KOPT-K1 (cell line): Measurements from ENCODE around the gene IGF2R.

Source experiments
- H3K27ac ChIP-seq: fragments of 200-600 bp; sonication (generic); 2 replicates; pipeline ENCODE4 v1.5.1; 2016; ENCODE audit warnings: antibody characterized with exemption, mild to moderate bottlenecking, low read depth, low read length; ENCODE audit not compliant: poor library complexity, severe bottlenecking
- H3K36me3 ChIP-seq: fragments of 200-600 bp; sonication (generic); 2 replicates; pipeline ENCODE4 v1.5.1; 2017; ENCODE audit warnings: antibody characterized with exemption, mild to moderate bottlenecking, low read length, moderate library complexity; ENCODE audit not compliant: insufficient read depth
- H3K9me3 ChIP-seq: fragments of 200-600 bp; sonication (generic); 2 replicates; pipeline ENCODE4 v1.5.1; 2017; ENCODE audit warnings: antibody characterized with exemption, low read length, mild to moderate bottlenecking; ENCODE audit not compliant: insufficient read depth, poor library complexity, severe bottlenecking

Gene IGF2R

GRCh38 chr6:159943968-159944598 lies 24.8 kb upstream of the IGF2R start:
- H3K36me3 ChIP-seq: no peaks in the 10 kb centered on the region
- no peak overlapping the region for H3K27ac ChIP-seq
- peaks cover 22% of the 10 kb centered on the region for H3K9me3 ChIP-seq

- Histone ChIP-seq H3K36me3 (no peaks in the 10 kb centered on the region), H3K27ac (no peak overlapping the region), H3K9me3 (peaks cover 22% of the 10 kb centered on the region)
Measured at GRCh38 chr6:159945801-159946392, 23.0 kb upstream of the IGF2R start.

GRCh38 chr6:159946912-159947311 lies 22.0 kb upstream of the IGF2R start:
- Histone ChIP-seq H3K9me3 (peaks cover 22% of the 10 kb centered on the region), H3K36me3 (no peaks in the 10 kb centered on the region), H3K27ac (no peak overlapping the region)

GRCh38 chr6:159948199-159948598 lies 20.7 kb upstream of the IGF2R start:
- peaks cover 21% of the 10 kb centered on the region for H3K9me3 ChIP-seq
- no peak overlapping the region for H3K27ac ChIP-seq
- no peaks in the 10 kb centered on the region for H3K36me3 ChIP-seq

- no peak overlapping the region for H3K27ac ChIP-seq
- no peaks in the 10 kb centered on the region for H3K9me3 ChIP-seq
- no peaks in the 10 kb centered on the region for H3K36me3 ChIP-seq
Measured at GRCh38 chr6:159951772-159952171, 17.1 kb upstream of the IGF2R start.

- Histone ChIP-seq H3K9me3 (no peaks in the 10 kb centered on the region), H3K27ac (no peak overlapping the region), H3K36me3 (no peaks in the 10 kb centered on the region)
Measured at GRCh38 chr6:159952289-159953005, 16.4 kb upstream of the IGF2R start.

GRCh38 chr6:159953091-159953601 lies 15.7 kb upstream of the IGF2R start:
- no peaks in the 10 kb centered on the region for H3K36me3 ChIP-seq
- H3K9me3 ChIP-seq: no peaks in the 10 kb centered on the region
- no peak overlapping the region for H3K27ac ChIP-seq

- H3K9me3 ChIP-seq: no peaks in the 10 kb centered on the region
- H3K27ac ChIP-seq: no peak overlapping the region
- no peaks in the 10 kb centered on the region for H3K36me3 ChIP-seq
Measured at GRCh38 chr6:159955945-159956361, 12.9 kb upstream of the IGF2R start.

- H3K27ac ChIP-seq: no peak overlapping the region
- H3K9me3 ChIP-seq: no peaks in the 10 kb centered on the region
- no peaks in the 10 kb centered on the region for H3K36me3 ChIP-seq
Measured at GRCh38 chr6:159957071-159957673, 11.7 kb upstream of the IGF2R start.

- H3K9me3 ChIP-seq: no peaks in the 10 kb centered on the region
- no peaks in the 10 kb centered on the region for H3K36me3 ChIP-seq
- H3K27ac ChIP-seq: no peak overlapping the region
Measured at GRCh38 chr6:159959165-159959975, 9.5 kb upstream of the IGF2R start.

- no peak overlapping the region for H3K27ac ChIP-seq
- H3K36me3 ChIP-seq: no peaks in the 10 kb centered on the region
Measured at GRCh38 chr6:159959976-159960384, 8.9 kb upstream of the IGF2R start.

GRCh38 chr6:159960485-159960884 lies 8.4 kb upstream of the IGF2R start:
- H3K36me3 ChIP-seq: no peaks in the 10 kb centered on the region
- no peaks in the 10 kb centered on the region for H3K9me3 ChIP-seq
- no peak overlapping the region for H3K27ac ChIP-seq

More at GRCh38 chr6:159959976-159960384, 8.9 kb upstream of the IGF2R start:
- no peaks in the 10 kb centered on the region for H3K9me3 ChIP-seq

- H3K36me3 ChIP-seq: no peaks in the 10 kb centered on the region
- no peaks in the 10 kb centered on the region for H3K9me3 ChIP-seq
- H3K27ac ChIP-seq: no peak overlapping the region
Measured at GRCh38 chr6:159961528-159961927, 7.4 kb upstream of the IGF2R start.

GRCh38 chr6:159963111-159963510 lies 5.8 kb upstream of the IGF2R start:
- Histone ChIP-seq H3K36me3 (no peaks in the 10 kb centered on the region), H3K27ac (no peak overlapping the region), H3K9me3 (no peaks in the 10 kb centered on the region)
